CD14-positive monocyte (primary cell): ENCODE measurements around the gene EXOC6B. TPM values are rescaled to one million over a fixed set of nuclear protein-coding genes. Genes with fewer than 3 reads are reported as not detected.

Experiments used
- DNase-seq, 3 donors: peaks; one replicate each; pipeline ENCODE4 v3.0.0-alpha.2; 2011 to 2022
- H2AFZ ChIP-seq: 2 replicates; pipeline ENCODE4 v1.6.0; 2012; ENCODE audit warnings: mild to moderate bottlenecking, low read depth, low read length, inconsistent platforms; ENCODE audit not compliant: insufficient read depth, poor library complexity, severe bottlenecking
- H3K27ac ChIP-seq, 2 donors: 1 replicate in 1 of 2; 2 replicates in 1 of 2; pipeline ENCODE4 v1.5.1; 2012 to 2013; ENCODE audit warnings: low read length in 2 of 2, control low read depth in 1 of 2, inconsistent platforms in 1 of 2, low read depth in 1 of 2, mild to moderate bottlenecking in 1 of 2
- H3K27me3 ChIP-seq, 2 donors: one replicate each; pipeline versions ENCODE4 v1.6.0 to v1.6.1; 2011 to 2013; ENCODE audit warnings: low read length in 2 of 2; ENCODE audit not compliant: control insufficient read depth in 2 of 2, insufficient read depth in 2 of 2
- H3K36me3 ChIP-seq, 2 donors: replicated peaks in 1 of 2; 1 replicate in 1 of 2; 2 replicates in 1 of 2; pipeline versions ENCODE4 v1.5.1 to v1.6.1; 2012 to 2013; ENCODE audit warnings: low read length in 2 of 2, control low read depth in 1 of 2, inconsistent platforms in 1 of 2, mild to moderate bottlenecking in 1 of 2; ENCODE audit not compliant: insufficient read depth in 2 of 2, control insufficient read depth in 1 of 2
- H3K4me1 ChIP-seq, 2 donors: 1 replicate in 1 of 2; 2 replicates in 1 of 2; pipeline versions ENCODE4 v1.5.1 to v1.6.1; 2012 to 2013; ENCODE audit warnings: low read length in 2 of 2, control low read depth in 1 of 2, inconsistent platforms in 1 of 2, mild to moderate bottlenecking in 1 of 2, moderate library complexity in 1 of 2; ENCODE audit not compliant: insufficient read depth in 2 of 2, control insufficient read depth in 1 of 2
- H3K4me2 ChIP-seq: replicated peaks from 2 replicates; pipeline ENCODE3; 2012; ENCODE audit warnings: low read length, moderate library complexity, mild to moderate bottlenecking; ENCODE audit not compliant: poor library complexity, severe bottlenecking; ENCODE audit errors: extremely low read depth
- H3K4me3 ChIP-seq, 3 experiments: fragments of 200-600 bp in 1 of 3; sonication (generic) in 1 of 3; replicated peaks in 1 of 3; 1 replicate in 2 of 3; 2 replicates in 1 of 3; pipeline ENCODE4 v1.5.1; 2011 to 2013; ENCODE audit warnings: low read length in 3 of 3, mild to moderate bottlenecking in 3 of 3, control low read depth in 2 of 3, low read depth in 2 of 3, inconsistent platforms in 1 of 3, moderate library complexity in 1 of 3
- H3K79me2 ChIP-seq: 2 replicates; pipeline ENCODE4 v1.6.0; 2012; ENCODE audit warnings: mild to moderate bottlenecking, control low read depth, inconsistent platforms, low read length, moderate library complexity; ENCODE audit not compliant: insufficient read depth
- H3K9ac ChIP-seq: 2 replicates; pipeline ENCODE4 v1.6.0; 2017; ENCODE audit warnings: low read length, mild to moderate bottlenecking; ENCODE audit not compliant: insufficient read depth, poor library complexity, severe bottlenecking
- H3K9me3 ChIP-seq, 2 donors: replicated peaks in 1 of 2; 1 replicate in 1 of 2; 2 replicates in 1 of 2; pipeline versions ENCODE4 v1.5.1 to v1.6.1; 2012 to 2013; ENCODE audit warnings: low read length in 2 of 2, control low read depth in 1 of 2; ENCODE audit not compliant: control insufficient read depth in 1 of 2, insufficient read depth in 1 of 2
- H4K20me1 ChIP-seq: 2 replicates; pipeline ENCODE4 v1.6.0; 2012; ENCODE audit warnings: mild to moderate bottlenecking, low read length, control low read depth, moderate library complexity; ENCODE audit not compliant: insufficient read depth
- H3K27ac Mint-ChIP-seq, 7 donors: one replicate each; pipeline ENCODE4 v1.8.0; 2020; ENCODE audit warnings: mild to moderate bottlenecking in 7 of 7, mixed read lengths in 7 of 7, moderate library complexity in 6 of 7, inconsistent platforms in 2 of 7
- H3K27me3 Mint-ChIP-seq, 3 donors: one replicate each; pipeline ENCODE4 v1.8.0; 2021 to 2022; ENCODE audit warnings: low read depth in 3 of 3, mild to moderate bottlenecking in 3 of 3, mixed read lengths in 3 of 3, moderate library complexity in 3 of 3, inconsistent platforms in 1 of 3
- H3K36me3 Mint-ChIP-seq, 2 donors: one replicate each; pipeline ENCODE4 v1.8.0; 2020; ENCODE audit warnings: mixed read lengths in 2 of 2, inconsistent platforms in 1 of 2, mild to moderate bottlenecking in 1 of 2
- H3K4me1 Mint-ChIP-seq: one replicate; pipeline ENCODE4 v1.8.0; 2020; ENCODE audit warnings: mild to moderate bottlenecking, mixed read lengths
- H3K4me3 Mint-ChIP-seq, 2 donors: one replicate each; pipeline ENCODE4 v1.8.0; 2020; ENCODE audit warnings: mild to moderate bottlenecking in 2 of 2, mixed read lengths in 2 of 2, moderate library complexity in 1 of 2
- H3K9me3 Mint-ChIP-seq, 7 donors: one replicate each; pipeline ENCODE4 v1.8.0; 2020 to 2022; ENCODE audit warnings: mixed read lengths in 7 of 7, mild to moderate bottlenecking in 6 of 7, moderate library complexity in 6 of 7, inconsistent platforms in 2 of 7
- WGBS: methylation state at CpG from one replicate; pipeline ENCODE4 v1.1.5; 2013; ENCODE audit warnings: missing lambda C conversion rate; ENCODE audit not compliant: insufficient coverage; 5-methylcytosine and 5-hydroxymethylcytosine counted together
- intact Hi-C, 2 donors: fragments of 100-400 bp; cut with micrococcal nuclease; formaldehyde crosslinking; loops; one replicate each; pipeline versions ENCODE4 v1.15.0 to v1.15.1; 2023
- polyA plus RNA-seq, 3 donors: library from polyadenylated mRNA; depleted of rRNA in 1 of 3; unstranded in 2 of 3; stranded (reverse) in 1 of 3; fragments of 300-500 nt in 2 of 3; fragments of >200 nt in 1 of 3; fragmentation: Illumina TruSeq in 2 of 3; gene quantifications; 1 replicate in 2 of 3; 2 replicates in 1 of 3; pipeline ENCODE4 v1.2.3, GENCODE V29; 2012 to 2021
- TF ChIP-seq, protein P1 (sequence below): fragments of 200-600 bp; IDR thresholded peaks from one replicate; pipeline ENCODE4 v1.8.0; 2022; ENCODE audit warnings: antibody characterized with exemption, mild to moderate bottlenecking

The EXOC6B gene
- polyA plus RNA-seq, 3 donors, result 1.8 to 2.8 (median 2.1) TPM

DNA sequence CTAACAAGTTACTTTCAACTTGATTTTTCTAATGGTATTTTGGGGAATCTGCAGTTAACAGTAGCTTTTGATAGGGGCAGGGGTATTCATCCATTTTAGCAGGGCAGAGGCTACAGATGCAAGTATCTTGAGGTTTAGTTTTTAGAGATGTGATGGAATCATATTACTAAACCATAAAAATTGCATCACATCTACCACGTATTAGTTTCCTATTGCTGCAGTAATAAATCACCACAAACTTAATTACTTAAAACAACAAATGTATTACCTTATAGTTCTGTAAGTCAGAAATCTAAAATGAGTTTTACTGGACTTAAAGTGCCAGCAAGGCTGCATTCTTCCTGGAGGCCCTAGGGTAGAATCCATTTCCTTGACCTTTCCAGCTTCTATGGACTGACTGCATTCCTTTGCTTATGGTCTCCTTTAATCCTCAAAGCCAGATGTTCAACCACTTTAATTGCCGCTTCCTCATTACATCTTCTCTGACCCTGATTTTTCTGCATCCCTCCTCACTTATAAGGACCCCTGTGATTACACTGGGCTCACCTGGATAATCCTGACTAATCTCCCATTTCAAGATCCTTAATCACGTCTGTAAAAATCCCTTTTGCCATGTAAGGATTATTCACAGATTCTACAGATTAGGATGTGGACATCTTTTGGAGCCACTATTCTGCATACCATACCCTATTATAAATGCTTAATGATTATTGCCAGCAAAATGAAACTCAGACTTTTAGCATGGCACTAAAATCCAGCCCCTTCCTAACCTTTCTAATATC is 21.9 kb upstream of the EXOC6B start:
- Mint-ChIP-seq H3K27me3 (peaks cover 6 to 9% (median 8%) of the 10 kb centered on the region in 3 donors), H3K4me3 (no peak overlapping the region), H3K4me1 (no peaks in the 10 kb centered on the region), H3K27ac (no peak overlapping the region), H3K36me3 (no peaks in the 10 kb centered on the region), H3K9me3 (no peaks in the 10 kb centered on the region)
- Histone ChIP-seq H3K36me3 (no peaks in the 10 kb centered on the region), H3K79me2 (no peaks in the 10 kb centered on the region), H3K9me3 (no peaks in the 10 kb centered on the region), H3K4me1 (no peaks in the 10 kb centered on the region), H3K9ac (no peak overlapping the region), H3K4me3 (no peak overlapping the region), H2AFZ (no peak overlapping the region), H3K27ac (no peak overlapping the region), H3K4me2 (no peak overlapping the region), H3K27me3 (no peaks in the 10 kb centered on the region), H4K20me1 (no peaks in the 10 kb centered on the region)
- WGBS, result 92% methylated on average over 1 of the region's 3 CpGs
- DNase-seq, result no peak
- intact Hi-C loops, result no loop called here
- TF ChIP-seq, protein P1, sequence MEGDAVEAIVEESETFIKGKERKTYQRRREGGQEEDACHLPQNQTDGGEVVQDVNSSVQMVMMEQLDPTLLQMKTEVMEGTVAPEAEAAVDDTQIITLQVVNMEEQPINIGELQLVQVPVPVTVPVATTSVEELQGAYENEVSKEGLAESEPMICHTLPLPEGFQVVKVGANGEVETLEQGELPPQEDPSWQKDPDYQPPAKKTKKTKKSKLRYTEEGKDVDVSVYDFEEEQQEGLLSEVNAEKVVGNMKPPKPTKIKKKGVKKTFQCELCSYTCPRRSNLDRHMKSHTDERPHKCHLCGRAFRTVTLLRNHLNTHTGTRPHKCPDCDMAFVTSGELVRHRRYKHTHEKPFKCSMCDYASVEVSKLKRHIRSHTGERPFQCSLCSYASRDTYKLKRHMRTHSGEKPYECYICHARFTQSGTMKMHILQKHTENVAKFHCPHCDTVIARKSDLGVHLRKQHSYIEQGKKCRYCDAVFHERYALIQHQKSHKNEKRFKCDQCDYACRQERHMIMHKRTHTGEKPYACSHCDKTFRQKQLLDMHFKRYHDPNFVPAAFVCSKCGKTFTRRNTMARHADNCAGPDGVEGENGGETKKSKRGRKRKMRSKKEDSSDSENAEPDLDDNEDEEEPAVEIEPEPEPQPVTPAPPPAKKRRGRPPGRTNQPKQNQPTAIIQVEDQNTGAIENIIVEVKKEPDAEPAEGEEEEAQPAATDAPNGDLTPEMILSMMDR, result no peak

DNA sequence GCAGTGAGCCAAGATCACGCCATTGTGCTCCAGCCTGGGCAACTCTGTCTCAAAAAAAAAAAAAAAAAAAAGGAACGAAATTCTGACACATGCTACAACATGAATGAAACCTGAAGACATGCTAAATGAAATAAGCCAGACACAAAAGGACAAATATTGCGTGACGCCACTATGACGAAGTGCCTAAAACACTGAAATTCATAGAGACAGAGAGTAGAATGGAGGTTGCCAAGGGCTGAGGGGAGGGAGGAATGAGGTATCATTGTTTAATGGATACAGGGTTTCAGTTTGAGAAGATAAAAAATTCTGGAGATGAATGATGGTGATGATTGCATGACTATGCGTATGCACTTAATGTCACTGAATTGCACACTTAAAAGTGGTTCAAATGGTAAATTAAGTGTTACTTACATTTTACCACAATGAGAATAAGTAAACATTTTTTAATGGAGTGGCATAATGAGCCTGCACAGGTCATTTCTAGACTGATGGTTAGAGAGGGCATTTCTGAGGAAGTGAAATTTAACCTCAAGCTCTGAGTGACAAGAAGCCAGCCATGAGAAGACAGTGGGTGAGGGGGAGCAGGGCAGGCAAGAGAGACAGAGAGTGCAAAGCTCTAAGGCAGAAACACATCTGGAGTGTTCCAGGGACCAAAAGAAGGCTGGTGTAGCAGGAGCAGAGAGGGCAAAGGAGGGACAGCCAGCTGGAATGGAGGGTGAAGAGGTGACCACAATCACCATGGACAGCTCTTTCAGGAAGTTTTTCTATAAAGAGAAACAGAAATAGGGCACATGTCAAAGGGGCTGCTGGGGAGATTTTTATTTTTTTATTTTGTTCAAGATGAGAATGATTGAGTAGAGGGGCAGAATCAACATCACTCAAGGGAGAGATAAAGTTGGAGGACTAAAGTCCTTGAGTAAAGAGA is 20.6 kb upstream of the EXOC6B start:
- no peaks in the 10 kb centered on the region for H3K9me3 Mint-ChIP-seq
- H3K4me1 ChIP-seq, result no peaks in the 10 kb centered on the region
- intact Hi-C loops, result no loop called here
- no peaks in the 10 kb centered on the region for H3K36me3 Mint-ChIP-seq
- no peak overlapping the region for H3K9ac ChIP-seq
- no peaks in the 10 kb centered on the region for H4K20me1 ChIP-seq
- DNase-seq, result no peak
- H3K36me3 ChIP-seq, result no peaks in the 10 kb centered on the region
- H3K4me2 ChIP-seq, result no peak overlapping the region
- no peak overlapping the region for H3K27ac Mint-ChIP-seq
- H3K27me3 Mint-ChIP-seq, result peaks cover 3 to 7% (median 6%) of the 10 kb centered on the region in 3 donors
- no peak overlapping the region for H3K27ac ChIP-seq
- peaks cover 0 to 2% of the 10 kb centered on the region in 2 donors for H3K27me3 ChIP-seq
- H3K4me1 Mint-ChIP-seq, result no peaks in the 10 kb centered on the region
- H3K79me2 ChIP-seq, result no peaks in the 10 kb centered on the region
- H3K9me3 ChIP-seq, result no peaks in the 10 kb centered on the region
- H3K4me3 Mint-ChIP-seq, result no peak overlapping the region
- H2AFZ ChIP-seq, result no peak overlapping the region
- WGBS, result 96% methylated on average over 3 of the region's 6 CpGs
- TF ChIP-seq, protein P1, result no peak
- H3K4me3 ChIP-seq, result no peak overlapping the region
